ENCODE measurements around the gene MAGI2. TPM values are rescaled to one million over a fixed set of nuclear protein-coding genes. Genes with fewer than 3 reads are reported as not detected.

The MAGI2 gene
- total RNA-seq, 1 donor from 2014 or later: 5.4 TPM

- no peaks in the 10 kb centered on the region for H3K27me3 Mint-ChIP-seq (ENCODE audit: low read depth, unreplicated experiment)
- TF ChIP-seq, protein P1, sequence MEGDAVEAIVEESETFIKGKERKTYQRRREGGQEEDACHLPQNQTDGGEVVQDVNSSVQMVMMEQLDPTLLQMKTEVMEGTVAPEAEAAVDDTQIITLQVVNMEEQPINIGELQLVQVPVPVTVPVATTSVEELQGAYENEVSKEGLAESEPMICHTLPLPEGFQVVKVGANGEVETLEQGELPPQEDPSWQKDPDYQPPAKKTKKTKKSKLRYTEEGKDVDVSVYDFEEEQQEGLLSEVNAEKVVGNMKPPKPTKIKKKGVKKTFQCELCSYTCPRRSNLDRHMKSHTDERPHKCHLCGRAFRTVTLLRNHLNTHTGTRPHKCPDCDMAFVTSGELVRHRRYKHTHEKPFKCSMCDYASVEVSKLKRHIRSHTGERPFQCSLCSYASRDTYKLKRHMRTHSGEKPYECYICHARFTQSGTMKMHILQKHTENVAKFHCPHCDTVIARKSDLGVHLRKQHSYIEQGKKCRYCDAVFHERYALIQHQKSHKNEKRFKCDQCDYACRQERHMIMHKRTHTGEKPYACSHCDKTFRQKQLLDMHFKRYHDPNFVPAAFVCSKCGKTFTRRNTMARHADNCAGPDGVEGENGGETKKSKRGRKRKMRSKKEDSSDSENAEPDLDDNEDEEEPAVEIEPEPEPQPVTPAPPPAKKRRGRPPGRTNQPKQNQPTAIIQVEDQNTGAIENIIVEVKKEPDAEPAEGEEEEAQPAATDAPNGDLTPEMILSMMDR (IDR thresholded peaks at IDR 0.05; ENCODE audit: insufficient read depth, low read depth, low read length): no peak
- TF ChIP-seq EZH2 (IDR thresholded peaks at IDR 0.05; ENCODE audit: insufficient read depth, low read length): no peak
These were observed 119.1 kb downstream of the MAGI2 start for GRCh38 chr7:79334334-79334733.

GRCh38 chr7:79332091-79332490, 121.4 kb downstream of the MAGI2 start:
- Histone ChIP-seq H3K4me3 (ENCODE audit: insufficient read depth, low read depth, low read length) (no peak overlapping the region), H3K9ac (ENCODE audit: low read length) (no peak overlapping the region), H3K79me2 (ENCODE audit: insufficient read depth, low read length) (no peaks in the 10 kb centered on the region), H2AFZ (ENCODE audit: low read depth, low read length) (no peak overlapping the region), H3K4me2 (ENCODE audit: low read length) (no peak overlapping the region), H3K27ac (ENCODE audit: low read depth, low read length) (no peak overlapping the region), H3K9me3 (ENCODE audit: insufficient read depth, low read depth, low read length) (no peaks in the 10 kb centered on the region), H3K36me3 (ENCODE audit: insufficient read depth, low read length) (no peaks in the 10 kb centered on the region), H3K4me1 (ENCODE audit: insufficient read depth, low read length) (no peaks in the 10 kb centered on the region), H3K27me3 (ENCODE audit: insufficient read depth, low read length) (no peaks in the 10 kb centered on the region), H4K20me1 (ENCODE audit: insufficient read depth, low read length) (no peaks in the 10 kb centered on the region)
- Mint-ChIP-seq H3K27ac (ENCODE audit: unreplicated experiment) (no peak overlapping the region), H3K36me3 (ENCODE audit: low read depth, unreplicated experiment) (no peaks in the 10 kb centered on the region), H3K9me3 (ENCODE audit: unreplicated experiment) (no peaks in the 10 kb centered on the region), H3K27me3 (ENCODE audit: low read depth, unreplicated experiment) (no peaks in the 10 kb centered on the region), H3K4me3 (ENCODE audit: unreplicated experiment) (no peak overlapping the region), H3K4me1 (ENCODE audit: low read depth, unreplicated experiment) (no peaks in the 10 kb centered on the region)
- DNase-seq (ENCODE audit: low read depth) (no peak), FAIRE-seq (no peak)
- TF ChIP-seq, protein P1 (IDR thresholded peaks at IDR 0.05; ENCODE audit: insufficient read depth, low read depth, low read length): no peak
- no peak for TF ChIP-seq EZH2 (IDR thresholded peaks at IDR 0.05; ENCODE audit: insufficient read depth, low read length)

More at GRCh38 chr7:79334334-79334733, 119.1 kb downstream of the MAGI2 start:
- H3K9ac ChIP-seq (ENCODE audit: low read length): no peak overlapping the region
- Mint-ChIP-seq H3K4me3 (ENCODE audit: unreplicated experiment) (no peak overlapping the region), H3K4me1 (ENCODE audit: low read depth, unreplicated experiment) (no peaks in the 10 kb centered on the region), H3K36me3 (ENCODE audit: low read depth, unreplicated experiment) (no peaks in the 10 kb centered on the region), H3K9me3 (ENCODE audit: unreplicated experiment) (no peaks in the 10 kb centered on the region), H3K27ac (ENCODE audit: unreplicated experiment) (no peak overlapping the region)
- no peaks in the 10 kb centered on the region for H3K79me2 ChIP-seq (ENCODE audit: insufficient read depth, low read length)
- H3K4me3 ChIP-seq (ENCODE audit: insufficient read depth, low read depth, low read length): no peak overlapping the region
- H3K4me1 ChIP-seq (ENCODE audit: insufficient read depth, low read length): no peaks in the 10 kb centered on the region
- no peak overlapping the region for H3K27ac ChIP-seq (ENCODE audit: low read depth, low read length)
- FAIRE-seq (no peak), DNase-seq (ENCODE audit: low read depth) (no peak)
- H3K4me2 ChIP-seq (ENCODE audit: low read length): no peak overlapping the region
- no peak overlapping the region for H2AFZ ChIP-seq (ENCODE audit: low read depth, low read length)
- H3K27me3 ChIP-seq (ENCODE audit: insufficient read depth, low read length): no peaks in the 10 kb centered on the region
- H4K20me1 ChIP-seq (ENCODE audit: insufficient read depth, low read length): no peaks in the 10 kb centered on the region
- H3K36me3 ChIP-seq (ENCODE audit: insufficient read depth, low read length): no peaks in the 10 kb centered on the region
- H3K9me3 ChIP-seq (ENCODE audit: insufficient read depth, low read depth, low read length): no peaks in the 10 kb centered on the region

DNA sequence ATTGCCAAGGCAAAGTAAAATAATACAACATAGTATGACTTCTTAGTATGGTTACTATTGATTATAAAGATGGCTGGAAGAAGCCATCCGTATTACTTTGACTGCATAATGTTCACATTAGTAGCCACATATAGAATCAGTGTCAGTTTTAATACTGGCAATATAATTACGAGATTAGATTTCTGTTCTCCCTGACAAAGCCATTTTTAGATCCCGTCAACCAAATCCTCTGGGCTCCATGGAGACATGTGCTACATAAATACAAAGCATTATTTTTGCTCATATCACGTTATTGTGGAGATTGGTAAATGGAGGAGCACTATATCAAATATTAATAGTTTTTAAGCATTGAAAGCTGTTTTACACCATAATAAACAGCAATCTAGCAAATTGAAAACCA, 124.0 kb downstream of the MAGI2 start:
- no peak overlapping the region for H3K27ac Mint-ChIP-seq (ENCODE audit: unreplicated experiment)
- no peaks in the 10 kb centered on the region for H3K27me3 Mint-ChIP-seq (ENCODE audit: low read depth, unreplicated experiment)
- no peaks in the 10 kb centered on the region for H3K4me1 ChIP-seq (ENCODE audit: insufficient read depth, low read length)
- no peaks in the 10 kb centered on the region for H3K79me2 ChIP-seq (ENCODE audit: insufficient read depth, low read length)
- no peak overlapping the region for H3K4me2 ChIP-seq (ENCODE audit: low read length)
- no peak for DNase-seq (ENCODE audit: low read depth)
- H3K4me3 ChIP-seq (ENCODE audit: insufficient read depth, low read depth, low read length): no peak overlapping the region
- H3K9me3 ChIP-seq (ENCODE audit: insufficient read depth, low read depth, low read length): no peaks in the 10 kb centered on the region
- no peak for FAIRE-seq
- H3K27ac ChIP-seq (ENCODE audit: low read depth, low read length): no peak overlapping the region
- no peaks in the 10 kb centered on the region for H3K4me1 Mint-ChIP-seq (ENCODE audit: low read depth, unreplicated experiment)
- no peaks in the 10 kb centered on the region for H3K36me3 ChIP-seq (ENCODE audit: insufficient read depth, low read length)
- H3K9me3 Mint-ChIP-seq (ENCODE audit: unreplicated experiment): no peaks in the 10 kb centered on the region
- H2AFZ ChIP-seq (ENCODE audit: low read depth, low read length): no peak overlapping the region
- no peak overlapping the region for H3K4me3 Mint-ChIP-seq (ENCODE audit: unreplicated experiment)
- H3K36me3 Mint-ChIP-seq (ENCODE audit: low read depth, unreplicated experiment): no peaks in the 10 kb centered on the region
- H4K20me1 ChIP-seq (ENCODE audit: insufficient read depth, low read length): no peaks in the 10 kb centered on the region
- TF ChIP-seq EZH2 (IDR thresholded peaks at IDR 0.05; ENCODE audit: insufficient read depth, low read length): no peak
- TF ChIP-seq, protein P1 (IDR thresholded peaks at IDR 0.05; ENCODE audit: insufficient read depth, low read depth, low read length): no peak
- H3K27me3 ChIP-seq (ENCODE audit: insufficient read depth, low read length): no peaks in the 10 kb centered on the region
- H3K9ac ChIP-seq (ENCODE audit: low read length): no peak overlapping the region

Measured in astrocyte (in vitro differentiated cells and primary cell).